RWPE1 (cell line): ENCODE measurements around the gene ZNF689.

Experiments
- CTCF ChIA-PET: fragments of 350-600 bp; sonication (Branson Sonifier 250); formaldehyde crosslinking; extraction: SDS; loops from one replicate; lab custom pipeline; 2021; lab: Yijun Ruan, JAX
- POLR2A ChIA-PET: fragments of 400-600 bp; formaldehyde crosslinking; extraction: SDS; loops from one replicate; lab custom pipeline; 2020; ENCODE audit warnings: antibody characterized with exemption; ENCODE audit not compliant: low non-redundant PET; lab: Yijun Ruan, JAX
- DNase-seq: peaks from one replicate; pipeline ENCODE4 v3.0.0; 2012; ENCODE audit warnings: low spot score
- H3K27ac ChIP-seq: fragments of 450-650 bp; 2 replicates; pipeline ENCODE4 v1.5.1; 2017
- TF ChIP-seq, protein P1 (sequence below): fragments of 450-650 bp; conservative IDR thresholded peaks from 2 replicates; pipeline ENCODE4 v1.5.1; 2017; ENCODE audit warnings: low read depth, mild to moderate bottlenecking

Gene ZNF689

GRCh38 chr16:30650369-30651123, 40.4 kb upstream of the ZNF689 start, which contains the start of gene PRR14:
PRR14 (plus strand) TSS chr16:30650960; CDS start chr16:30651646, 686 bp downstream.
- DNase-seq: peak; percentile 96
- H3K27ac ChIP-seq: peak within 1 kb of the TSS; percentile 98
- ChIA-PET CTCF (interaction anchor here (0.6 to 1.6 kb wide), 3 partner anchors 115 to 466 kb away, joined by 4 to 5 read pairs (median 4); partner anchors contain the start of gene DCTPP1), POLR2A (interaction anchor here (0.5 to 0.9 kb wide), 3 partner anchors 125 to 268 kb away, joined by 3 to 11 read pairs (median 3); partner anchors contain the start of gene SEPTIN1)
- TF ChIP-seq, protein P1, sequence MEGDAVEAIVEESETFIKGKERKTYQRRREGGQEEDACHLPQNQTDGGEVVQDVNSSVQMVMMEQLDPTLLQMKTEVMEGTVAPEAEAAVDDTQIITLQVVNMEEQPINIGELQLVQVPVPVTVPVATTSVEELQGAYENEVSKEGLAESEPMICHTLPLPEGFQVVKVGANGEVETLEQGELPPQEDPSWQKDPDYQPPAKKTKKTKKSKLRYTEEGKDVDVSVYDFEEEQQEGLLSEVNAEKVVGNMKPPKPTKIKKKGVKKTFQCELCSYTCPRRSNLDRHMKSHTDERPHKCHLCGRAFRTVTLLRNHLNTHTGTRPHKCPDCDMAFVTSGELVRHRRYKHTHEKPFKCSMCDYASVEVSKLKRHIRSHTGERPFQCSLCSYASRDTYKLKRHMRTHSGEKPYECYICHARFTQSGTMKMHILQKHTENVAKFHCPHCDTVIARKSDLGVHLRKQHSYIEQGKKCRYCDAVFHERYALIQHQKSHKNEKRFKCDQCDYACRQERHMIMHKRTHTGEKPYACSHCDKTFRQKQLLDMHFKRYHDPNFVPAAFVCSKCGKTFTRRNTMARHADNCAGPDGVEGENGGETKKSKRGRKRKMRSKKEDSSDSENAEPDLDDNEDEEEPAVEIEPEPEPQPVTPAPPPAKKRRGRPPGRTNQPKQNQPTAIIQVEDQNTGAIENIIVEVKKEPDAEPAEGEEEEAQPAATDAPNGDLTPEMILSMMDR: no peak

DNA sequence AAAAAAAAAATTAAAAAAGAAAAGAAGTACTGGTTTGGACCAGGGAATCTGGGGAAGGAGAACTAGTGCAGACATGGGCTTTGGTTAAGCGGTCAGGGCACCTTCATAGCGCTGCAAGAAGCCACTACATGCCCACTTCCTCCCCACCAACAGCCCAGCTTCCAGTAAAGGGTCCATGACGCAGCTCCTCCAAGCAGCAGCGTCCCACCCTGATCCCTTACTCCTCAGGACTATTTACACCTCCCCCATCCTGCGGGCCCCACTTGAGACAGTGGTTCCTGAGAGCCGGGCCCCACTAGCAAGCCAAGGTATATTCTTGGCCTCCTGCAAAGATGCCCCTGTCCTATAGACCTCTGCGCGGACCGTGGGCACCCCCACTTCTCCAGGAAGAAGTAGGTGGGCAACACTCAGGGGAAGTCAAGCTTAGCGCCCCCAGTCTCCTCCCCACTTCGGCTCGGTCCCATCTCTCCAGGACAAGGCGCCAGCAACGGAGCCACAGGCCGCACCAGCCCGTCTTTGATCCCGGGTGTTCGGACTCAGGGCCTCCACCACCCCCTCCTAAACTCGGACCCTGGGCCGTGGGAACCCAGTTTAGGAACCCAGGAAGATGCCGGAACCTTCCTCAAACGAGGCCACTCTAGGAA, 39.7 kb upstream of the ZNF689 start:
- no peak for DNase-seq
- H3K27ac ChIP-seq: peak overlapping the region; percentile 98
- ChIA-PET POLR2A (interaction anchor here (0.5 to 0.9 kb wide), 4 partner anchors 23 to 267 kb away, joined by 3 to 11 read pairs (median 3); partner anchors contain the start of gene SEPTIN1), CTCF (interaction anchor here (1.6 kb wide), 1 partner anchor 114 kb away, joined by 4 read pairs; no protein-coding TSS in a partner anchor)
- TF ChIP-seq, protein P1: no peak

- POLR2A ChIA-PET: interaction anchor here (0.5 kb wide), 1 partner anchor 13 kb away, joined by 10 read pairs; no protein-coding TSS in a partner anchor
- CTCF ChIA-PET: no interaction called here
- no peak for DNase-seq
- H3K27ac ChIP-seq: no peak overlapping the region; the same call in 1 of the 2 replicates
- TF ChIP-seq, protein P1: no peak
These were observed 37.0 kb upstream of the ZNF689 start for GRCh38 chr16:30647274-30647571.

DNA sequence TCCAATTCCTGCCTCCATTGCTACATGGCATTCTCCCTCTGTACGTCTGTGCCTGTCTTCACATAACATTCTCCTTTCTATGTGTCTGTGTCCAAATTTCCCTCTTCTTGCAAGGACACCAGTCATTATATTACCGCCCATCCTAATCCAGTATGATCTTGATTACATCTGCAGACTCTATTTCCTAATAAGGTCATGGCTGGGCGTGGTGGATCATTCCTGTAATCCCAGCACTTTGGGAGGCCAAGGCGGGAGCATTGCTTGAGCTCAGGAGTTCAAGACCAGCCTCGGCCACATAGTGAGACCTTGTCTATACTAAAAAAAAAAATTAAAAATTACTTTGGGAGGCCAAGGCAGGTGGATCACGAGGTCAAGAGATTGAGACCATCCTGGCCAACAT, 35.5 kb upstream of the ZNF689 start:
- no peak overlapping the region for H3K27ac ChIP-seq
- ChIA-PET CTCF (interaction anchor here (0.6 to 1.0 kb wide), 2 partner anchors 9 to 165 kb away, joined by 3 to 4 read pairs; no protein-coding TSS in a partner anchor), POLR2A (no interaction called here)
- no peak for DNase-seq
- TF ChIP-seq, protein P1: no peak

- TF ChIP-seq, protein P1: no peak
- ChIA-PET POLR2A (no interaction called here), CTCF (no interaction called here)
- H3K27ac ChIP-seq: no peak overlapping the region
- DNase-seq: no peak
These were observed 34.2 kb upstream of the ZNF689 start for GRCh38 chr16:30644334-30644830.

GRCh38 chr16:30641378-30641982, 31.3 kb upstream of the ZNF689 start:
- TF ChIP-seq, protein P1: no peak
- ChIA-PET CTCF (interaction anchor here (0.5 kb wide), 1 partner anchor 173 kb away, joined by 5 read pairs; no protein-coding TSS in a partner anchor), POLR2A (no interaction called here)
- no peak for DNase-seq
- no peak overlapping the region for H3K27ac ChIP-seq
